ENCODE measurements around the gene TAAR9.

Gene TAAR9

GRCh38 chr6:132505158-132505557 is 32.9 kb upstream of the TAAR9 start:
- Mint-ChIP-seq H3K4me1 (peaks cover 48% of the 10 kb centered on the region), H3K36me3 (ENCODE audit: insufficient read depth) (peaks cover 27% of the 10 kb centered on the region)

DNA sequence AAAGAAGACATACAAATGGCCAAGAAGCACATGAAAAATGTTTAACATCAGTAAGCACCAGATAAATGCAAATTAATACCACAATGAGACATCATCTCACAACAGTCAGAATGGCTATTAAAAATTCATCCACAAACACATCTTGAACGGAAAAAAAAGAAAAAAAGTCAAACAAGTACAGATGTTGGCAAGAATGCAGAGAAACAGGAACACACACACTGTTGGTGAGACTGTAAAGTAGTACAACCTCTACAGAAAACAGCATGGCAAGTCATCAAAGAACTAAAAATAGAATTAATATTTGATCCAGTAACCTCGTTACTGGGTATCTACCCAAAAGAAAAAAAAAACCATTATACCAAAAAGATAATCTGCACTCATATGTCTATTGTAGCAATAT is 31.6 kb upstream of the TAAR9 start:
- DNase-seq (ENCODE audit: low spot score in 2 of 2) (no peak), ATAC-seq (replicated peaks; ENCODE audit: extremely low read depth, poor library complexity, severe bottlenecking) (no peak)
- no peak overlapping the region for H3K4me3 Mint-ChIP-seq
- H3K9me3 Mint-ChIP-seq = no peaks in the 10 kb centered on the region
- peaks cover 51% of the 10 kb centered on the region for H3K4me1 Mint-ChIP-seq
- H3K27me3 Mint-ChIP-seq = no peaks in the 10 kb centered on the region
- H3K27ac Mint-ChIP-seq (ENCODE audit: low read depth) = no peak overlapping the region
- peaks cover 18% of the 10 kb centered on the region for H3K36me3 Mint-ChIP-seq (ENCODE audit: insufficient read depth)

More at GRCh38 chr6:132505158-132505557, 32.9 kb upstream of the TAAR9 start:
- DNase-seq (ENCODE audit: low spot score in 2 of 2) (no peak), ATAC-seq (replicated peaks; ENCODE audit: extremely low read depth, poor library complexity, severe bottlenecking) (no peak)
- no peaks in the 10 kb centered on the region for H3K27me3 Mint-ChIP-seq
- no peak overlapping the region for H3K4me3 Mint-ChIP-seq
- H3K9me3 Mint-ChIP-seq = no peaks in the 10 kb centered on the region
- no peak overlapping the region for H3K27ac Mint-ChIP-seq (ENCODE audit: low read depth)

DNA sequence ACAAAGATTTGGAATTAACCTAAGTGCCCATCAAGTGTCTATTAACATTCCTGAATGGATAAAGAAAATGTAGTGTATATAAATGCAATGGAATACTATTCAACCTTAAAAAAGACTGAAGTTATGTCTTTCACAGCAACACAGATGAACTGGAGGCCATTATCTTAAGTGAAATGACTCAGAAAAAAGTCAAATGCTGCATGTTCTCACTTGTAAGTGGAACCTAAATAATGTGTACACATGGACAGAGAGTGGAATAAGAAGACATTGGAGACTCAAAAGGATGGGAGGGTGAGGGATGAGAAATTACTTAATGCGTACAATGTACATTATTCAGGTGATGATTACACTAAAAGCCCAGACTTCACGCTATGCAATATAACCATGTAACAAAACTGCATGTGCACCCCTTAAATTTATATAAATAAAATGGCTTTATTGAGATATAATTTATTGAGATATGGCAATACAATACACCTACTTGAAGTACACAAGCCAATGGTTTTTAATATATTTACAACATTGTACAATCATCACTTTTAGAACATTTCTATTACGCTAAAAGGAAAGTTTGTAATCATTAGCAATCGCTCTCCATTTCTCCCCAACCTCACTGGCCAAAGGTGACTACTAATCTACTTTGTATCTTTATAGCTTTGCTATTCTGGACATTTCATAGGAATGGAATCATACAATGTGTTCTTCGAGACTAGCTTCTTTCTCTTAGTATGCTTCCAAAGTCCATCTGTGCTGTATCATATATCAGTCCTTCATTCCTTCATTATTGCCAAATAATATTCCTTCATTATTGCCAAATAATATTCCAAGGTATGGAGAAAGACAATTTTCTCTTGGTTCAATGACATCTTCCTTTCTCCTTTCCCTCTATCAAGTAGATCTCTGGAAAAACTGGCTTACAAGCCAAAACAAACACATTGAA is 30.9 kb upstream of the TAAR9 start:
- no peak for DNase-seq (ENCODE audit: low spot score in 2 of 2)
- Mint-ChIP-seq H3K4me1 (peaks cover 45% of the 10 kb centered on the region), H3K4me3 (no peak overlapping the region), H3K27me3 (no peaks in the 10 kb centered on the region), H3K27ac (ENCODE audit: low read depth) (no peak overlapping the region), H3K36me3 (ENCODE audit: insufficient read depth) (peaks cover 13% of the 10 kb centered on the region), H3K9me3 (no peaks in the 10 kb centered on the region)
- ATAC-seq (replicated peaks; ENCODE audit: extremely low read depth, poor library complexity, severe bottlenecking) = no peak

DNA sequence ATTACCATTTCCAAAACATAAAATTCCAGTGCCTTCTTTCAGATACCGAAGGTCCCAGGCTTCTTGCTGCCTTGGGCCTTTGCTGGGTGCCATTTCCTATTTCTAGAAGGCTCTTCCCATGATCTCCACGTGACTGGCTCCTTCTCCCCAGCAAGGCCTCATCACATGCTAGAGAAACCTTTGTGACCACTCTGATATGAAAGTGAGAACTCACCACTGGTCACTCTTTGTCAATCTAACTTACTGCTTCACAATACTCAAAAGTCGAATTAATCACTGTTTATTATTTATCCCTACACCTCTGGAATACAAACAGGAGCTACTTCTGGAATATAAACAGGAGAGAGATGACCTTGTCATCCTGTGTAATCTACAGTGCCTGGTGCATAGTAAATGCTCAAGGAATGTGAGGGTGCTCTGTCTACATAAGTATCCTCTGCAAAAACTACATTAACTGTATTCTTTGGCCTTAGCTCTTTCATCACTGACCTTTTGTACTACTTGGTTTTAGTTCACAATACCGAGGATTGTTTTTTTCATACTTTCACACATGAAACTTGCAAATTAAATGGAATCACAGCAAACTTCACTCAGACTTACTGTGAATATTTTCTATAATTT is 26.8 kb upstream of the TAAR9 start:
- peak overlapping the region; percentile 96 for H3K4me3 Mint-ChIP-seq
- no peak for ATAC-seq (replicated peaks; ENCODE audit: extremely low read depth, poor library complexity, severe bottlenecking)
- no peak for DNase-seq (ENCODE audit: low spot score in 2 of 2)
- peaks cover 9% of the 10 kb centered on the region for H3K36me3 Mint-ChIP-seq (ENCODE audit: insufficient read depth)
- H3K4me1 Mint-ChIP-seq = peaks cover 45% of the 10 kb centered on the region
- no peak overlapping the region for H3K27ac Mint-ChIP-seq (ENCODE audit: low read depth)
- peaks cover 7% of the 10 kb centered on the region for H3K27me3 Mint-ChIP-seq
- no peaks in the 10 kb centered on the region for H3K9me3 Mint-ChIP-seq

GRCh38 chr6:132511831-132512220 is 26.3 kb upstream of the TAAR9 start:
- Mint-ChIP-seq H3K36me3 (ENCODE audit: insufficient read depth) (peaks cover 5% of the 10 kb centered on the region), H3K4me1 (peaks cover 40% of the 10 kb centered on the region)

DNA sequence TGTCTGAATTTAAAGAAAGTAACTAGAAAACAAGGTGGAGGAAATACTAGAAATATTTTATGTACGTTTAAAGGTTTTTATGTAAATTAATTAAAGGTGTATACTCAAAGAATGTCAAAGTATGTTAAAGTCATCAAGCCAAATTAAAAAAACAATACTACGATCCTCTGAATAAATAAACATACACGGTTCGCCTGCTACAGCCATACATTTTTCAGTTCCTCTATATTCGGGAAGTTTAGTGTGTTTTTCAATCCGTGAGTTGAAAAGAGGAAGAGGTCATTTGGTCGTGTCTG is 25.8 kb upstream of the TAAR9 start:
- peaks cover 12% of the 10 kb centered on the region for H3K27me3 Mint-ChIP-seq
- no peak overlapping the region for H3K27ac Mint-ChIP-seq (ENCODE audit: low read depth)
- ATAC-seq (replicated peaks; ENCODE audit: extremely low read depth, poor library complexity, severe bottlenecking) (no peak), DNase-seq (ENCODE audit: low spot score in 2 of 2) (no peak)
- H3K9me3 Mint-ChIP-seq = no peaks in the 10 kb centered on the region
- H3K36me3 Mint-ChIP-seq (ENCODE audit: insufficient read depth) = peaks cover 5% of the 10 kb centered on the region
- peaks cover 37% of the 10 kb centered on the region for H3K4me1 Mint-ChIP-seq
- peak overlapping the region; percentile 96 for H3K4me3 Mint-ChIP-seq

More at GRCh38 chr6:132511831-132512220, 26.3 kb upstream of the TAAR9 start:
- H3K27ac Mint-ChIP-seq (ENCODE audit: low read depth) = no peak overlapping the region
- H3K4me3 Mint-ChIP-seq = peak overlapping the region; percentile 96
- no peaks in the 10 kb centered on the region for H3K9me3 Mint-ChIP-seq
- peaks cover 12% of the 10 kb centered on the region for H3K27me3 Mint-ChIP-seq
- ATAC-seq (replicated peaks; ENCODE audit: extremely low read depth, poor library complexity, severe bottlenecking) (no peak), DNase-seq (ENCODE audit: low spot score in 2 of 2) (no peak)

- DNase-seq (ENCODE audit: low spot score in 2 of 2) (peak; percentile 69 to 72), ATAC-seq (replicated peaks; ENCODE audit: extremely low read depth, poor library complexity, severe bottlenecking) (peak; percentile 92)
- Mint-ChIP-seq H3K9me3 (no peaks in the 10 kb centered on the region), H3K27me3 (peaks cover 12% of the 10 kb centered on the region), H3K4me3 (peak within 1 kb of the TSS; percentile 96), H3K36me3 (ENCODE audit: insufficient read depth) (peaks cover 2% of the 10 kb centered on the region), H3K4me1 (peaks cover 31% of the 10 kb centered on the region), H3K27ac (ENCODE audit: low read depth) (peak within 1 kb of the TSS; percentile 84)
These were observed 25.1 kb upstream of the TAAR9 start, which contains the start of gene STX7 for GRCh38 chr6:132512638-132513632. STX7 (minus strand) TSS chr6:132513116; CDS start chr6:132503530, 9,586 bp downstream.

GRCh38 chr6:132513831-132514545 is 24.1 kb upstream of the TAAR9 start:
- Mint-ChIP-seq H3K27me3 (peaks cover 12% of the 10 kb centered on the region), H3K36me3 (ENCODE audit: insufficient read depth) (peaks cover 2% of the 10 kb centered on the region), H3K4me3 (peak overlapping the region; percentile 96), H3K9me3 (no peaks in the 10 kb centered on the region), H3K27ac (ENCODE audit: low read depth) (peak overlapping the region; percentile 84), H3K4me1 (peaks cover 26% of the 10 kb centered on the region)
- no peak for ATAC-seq (replicated peaks; ENCODE audit: extremely low read depth, poor library complexity, severe bottlenecking)
- DNase-seq (ENCODE audit: low spot score in 2 of 2) = no peak

DNA sequence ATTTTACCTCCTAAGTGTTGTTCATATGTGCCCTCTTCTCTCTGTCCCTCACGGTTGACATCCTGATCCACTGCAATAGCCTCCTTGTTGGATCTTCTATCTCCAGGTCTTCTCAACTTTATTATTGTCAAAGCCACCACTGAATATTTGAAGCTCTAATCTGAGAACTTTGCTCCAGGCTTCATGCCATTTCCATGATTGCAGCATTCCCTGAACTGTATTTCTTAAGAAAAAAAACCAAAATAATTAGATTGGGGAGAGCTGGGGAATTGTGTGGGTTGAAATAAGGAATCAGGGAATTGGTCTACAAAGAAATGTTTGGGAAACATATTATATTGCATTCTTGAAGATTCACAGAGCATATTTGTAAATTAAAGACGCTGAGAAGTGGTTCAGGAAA is 22.7 kb upstream of the TAAR9 start:
- ATAC-seq (replicated peaks; ENCODE audit: extremely low read depth, poor library complexity, severe bottlenecking) (no peak), DNase-seq (ENCODE audit: low spot score in 2 of 2) (no peak)
- Mint-ChIP-seq H3K4me3 (no peak overlapping the region), H3K4me1 (peaks cover 25% of the 10 kb centered on the region), H3K27ac (ENCODE audit: low read depth) (no peak overlapping the region), H3K27me3 (peaks cover 16% of the 10 kb centered on the region), H3K36me3 (ENCODE audit: insufficient read depth) (peaks cover 3% of the 10 kb centered on the region), H3K9me3 (no peaks in the 10 kb centered on the region)

GRCh38 chr6:132520953-132521352 is 17.1 kb upstream of the TAAR9 start:
- H3K4me3 Mint-ChIP-seq = no peak overlapping the region
- no peak overlapping the region for H3K27ac Mint-ChIP-seq (ENCODE audit: low read depth)
- H3K27me3 Mint-ChIP-seq = peaks cover 52% of the 10 kb centered on the region
- ATAC-seq (replicated peaks; ENCODE audit: extremely low read depth, poor library complexity, severe bottlenecking) (no peak), DNase-seq (ENCODE audit: low spot score in 2 of 2) (no peak)
- peaks cover 1% of the 10 kb centered on the region for H3K36me3 Mint-ChIP-seq (ENCODE audit: insufficient read depth)
- no peaks in the 10 kb centered on the region for H3K4me1 Mint-ChIP-seq
- no peaks in the 10 kb centered on the region for H3K9me3 Mint-ChIP-seq

- ATAC-seq (replicated peaks; ENCODE audit: extremely low read depth, poor library complexity, severe bottlenecking) (no peak), DNase-seq (ENCODE audit: low spot score in 2 of 2) (no peak)
- Mint-ChIP-seq H3K4me1 (no peaks in the 10 kb centered on the region), H3K4me3 (no peak overlapping the region), H3K27me3 (peaks cover 70% of the 10 kb centered on the region), H3K36me3 (ENCODE audit: insufficient read depth) (no peaks in the 10 kb centered on the region), H3K9me3 (no peaks in the 10 kb centered on the region), H3K27ac (ENCODE audit: low read depth) (no peak overlapping the region)
These were observed 13.4 kb upstream of the TAAR9 start for GRCh38 chr6:132524646-132525045.

- no peaks in the 10 kb centered on the region for H3K4me1 Mint-ChIP-seq
- H3K9me3 Mint-ChIP-seq = no peaks in the 10 kb centered on the region
- ATAC-seq (replicated peaks; ENCODE audit: extremely low read depth, poor library complexity, severe bottlenecking) (no peak), DNase-seq (ENCODE audit: low spot score in 2 of 2) (no peak)
- no peak overlapping the region for H3K4me3 Mint-ChIP-seq
- H3K36me3 Mint-ChIP-seq (ENCODE audit: insufficient read depth) = no peaks in the 10 kb centered on the region
- H3K27ac Mint-ChIP-seq (ENCODE audit: low read depth) = no peak overlapping the region
- peaks cover 62% of the 10 kb centered on the region for H3K27me3 Mint-ChIP-seq
These were observed 12.2 kb upstream of the TAAR9 start for GRCh38 chr6:132525866-132526265.

Data from central memory CD8-positive, alpha-beta T cell (primary cell).